Skeletal muscle tissue (tissue), 4 donors: Measurements from ENCODE around the gene TSPEAR. TPM values are rescaled to one million over a fixed set of nuclear protein-coding genes. Genes with fewer than 3 reads are reported as not detected.

ENCODE experiments used
- H3K27ac ChIP-seq: one replicate; pipeline ENCODE4 v1.7.0; 2013; ENCODE audit warnings: mild to moderate bottlenecking, low read depth, low read length, inconsistent platforms
- H3K27me3 ChIP-seq, 3 donors: one replicate each; pipeline ENCODE4 v1.7.0; 2013; ENCODE audit warnings: low read length in 3 of 3; ENCODE audit not compliant: control insufficient read depth in 3 of 3, insufficient read depth in 3 of 3
- H3K36me3 ChIP-seq, 3 donors: one replicate each; pipeline ENCODE4 v1.7.0; 2013; ENCODE audit warnings: low read length in 3 of 3; ENCODE audit not compliant: control insufficient read depth in 3 of 3, insufficient read depth in 3 of 3
- H3K4me1 ChIP-seq, 3 donors: one replicate each; pipeline ENCODE4 v1.7.0; 2013; ENCODE audit warnings: low read length in 3 of 3, mild to moderate bottlenecking in 3 of 3; ENCODE audit not compliant: control insufficient read depth in 3 of 3, insufficient read depth in 3 of 3
- H3K4me3 ChIP-seq, 3 donors: one replicate each; pipeline ENCODE4 v1.7.0; 2013; ENCODE audit warnings: low read length in 3 of 3
- H3K9ac ChIP-seq, 3 donors: one replicate each; pipeline ENCODE4 v1.7.0; 2013; ENCODE audit warnings: low read length in 3 of 3, mild to moderate bottlenecking in 3 of 3, moderate library complexity in 2 of 3, low read depth in 1 of 3
- H3K9me3 ChIP-seq, 3 donors: one replicate each; pipeline ENCODE4 v1.7.0; 2013; ENCODE audit warnings: low read length in 3 of 3; ENCODE audit not compliant: control insufficient read depth in 3 of 3
- total RNA-seq: library from RNA; depleted of rRNA; stranded (reverse); fragments of >200 nt; gene quantifications from one replicate; pipeline ENCODE4 v1.2.3, GENCODE V29; 2014
- donor health status: Osteomylitis.

Gene TSPEAR
- total RNA-seq, 1 donor from 2014 or later: not detected

GRCh38 chr21:44752671-44753235, 41.4 kb upstream of the TSPEAR start:
- Histone ChIP-seq H3K9ac (no peak overlapping the region), H3K27me3 (peaks cover 18 to 41% (median 37%) of the 10 kb centered on the region in 3 donors), H3K9me3 (no peaks in the 10 kb centered on the region), H3K4me3 (no peak overlapping the region), H3K36me3 (no peaks in the 10 kb centered on the region), H3K27ac (no peak overlapping the region), H3K4me1 (no peaks in the 10 kb centered on the region)

- Histone ChIP-seq H3K36me3 (no peaks in the 10 kb centered on the region), H3K4me3 (no peak overlapping the region), H3K27ac (no peak overlapping the region), H3K9ac (no peak overlapping the region), H3K27me3 (peaks cover 18 to 41% (median 37%) of the 10 kb centered on the region in 3 donors), H3K9me3 (no peaks in the 10 kb centered on the region), H3K4me1 (no peaks in the 10 kb centered on the region)
These were observed 40.6 kb upstream of the TSPEAR start for GRCh38 chr21:44751799-44752636.

GRCh38 chr21:44751186-44751798, 39.9 kb upstream of the TSPEAR start:
- Histone ChIP-seq H3K9me3 (no peaks in the 10 kb centered on the region), H3K9ac (no peak overlapping the region)

GRCh38 chr21:44750675-44751025, 39.3 kb upstream of the TSPEAR start:
- Histone ChIP-seq H3K27me3 (peaks cover 18 to 41% (median 37%) of the 10 kb centered on the region in 3 donors), H3K27ac (no peak overlapping the region), H3K9ac (no peak overlapping the region), H3K4me1 (no peaks in the 10 kb centered on the region), H3K4me3 (no peak overlapping the region), H3K36me3 (no peaks in the 10 kb centered on the region), H3K9me3 (no peaks in the 10 kb centered on the region)

More at GRCh38 chr21:44751186-44751798, 39.9 kb upstream of the TSPEAR start:
- Histone ChIP-seq H3K4me3 (no peak overlapping the region), H3K27ac (no peak overlapping the region), H3K27me3 (peaks cover 18 to 41% (median 37%) of the 10 kb centered on the region in 3 donors), H3K4me1 (no peaks in the 10 kb centered on the region), H3K36me3 (no peaks in the 10 kb centered on the region)

GRCh38 chr21:44749759-44750674, 38.6 kb upstream of the TSPEAR start:
- H3K9me3 ChIP-seq: no peaks in the 10 kb centered on the region
- no peaks in the 10 kb centered on the region for H3K36me3 ChIP-seq
- peaks cover 18 to 41% (median 37%) of the 10 kb centered on the region in 3 donors for H3K27me3 ChIP-seq
- no peaks in the 10 kb centered on the region for H3K4me1 ChIP-seq
- no peak overlapping the region for H3K27ac ChIP-seq
- H3K4me3 ChIP-seq: no peak overlapping the region
- H3K9ac ChIP-seq: no peak overlapping the region

- Histone ChIP-seq H3K36me3 (no peaks in the 10 kb centered on the region), H3K9me3 (no peaks in the 10 kb centered on the region), H3K4me1 (no peaks in the 10 kb centered on the region), H3K4me3 (no peak overlapping the region), H3K27me3 (peaks cover 18 to 41% (median 37%) of the 10 kb centered on the region in 3 donors), H3K9ac (no peak overlapping the region), H3K27ac (no peak overlapping the region)
These were observed 37.9 kb upstream of the TSPEAR start for GRCh38 chr21:44749116-44749758.

- Histone ChIP-seq H3K27ac (no peak overlapping the region), H3K4me3 (no peak overlapping the region), H3K9me3 (no peaks in the 10 kb centered on the region), H3K4me1 (no peaks in the 10 kb centered on the region), H3K9ac (no peak overlapping the region), H3K36me3 (no peaks in the 10 kb centered on the region), H3K27me3 (peaks cover 18 to 41% (median 37%) of the 10 kb centered on the region in 3 donors)
These were observed 37.2 kb upstream of the TSPEAR start for GRCh38 chr21:44748621-44749020.

GRCh38 chr21:44742418-44743153, 31.2 kb upstream of the TSPEAR start:
- Histone ChIP-seq H3K27ac (no peak overlapping the region), H3K9me3 (peaks cover 7 to 17% (median 14%) of the 10 kb centered on the region in 3 donors), H3K36me3 (no peaks in the 10 kb centered on the region), H3K4me3 (no peak overlapping the region), H3K9ac (no peak overlapping the region), H3K4me1 (no peaks in the 10 kb centered on the region), H3K27me3 (peaks cover 2 to 6% (median 3%) of the 10 kb centered on the region in 3 donors)

GRCh38 chr21:44741921-44742320, 30.5 kb upstream of the TSPEAR start:
- no peak overlapping the region for H3K9ac ChIP-seq
- no peak overlapping the region for H3K4me3 ChIP-seq
- H3K27ac ChIP-seq: no peak overlapping the region
- H3K27me3 ChIP-seq: peaks cover 2 to 6% (median 3%) of the 10 kb centered on the region in 3 donors
- peaks cover 11 to 21% (median 18%) of the 10 kb centered on the region in 3 donors for H3K9me3 ChIP-seq
- H3K4me1 ChIP-seq: no peaks in the 10 kb centered on the region
- H3K36me3 ChIP-seq: no peaks in the 10 kb centered on the region
